HCT116 (cell line): ENCODE data around the gene PKN1. TPM values are rescaled to one million over a fixed set of nuclear protein-coding genes. Genes with fewer than 3 reads are reported as not detected.

Source experiments
- ATAC-seq: fragments of 200-7000 bp; cut with Tn5 transposase; 2 replicates; pipeline ENCODE4 v1.9.1; 2020; ENCODE audit warnings: mild to moderate bottlenecking, moderate library complexity
- BruUV-seq: library from RNA; stranded (reverse); fragments of 400-500 nt; replicated peaks from 2 replicates; lab custom pipeline; 2021; lab: Mats Ljungman, UMichigan
- CTCF ChIA-PET: fragments of 300-600 bp; sonication (Branson Sonifier 250); formaldehyde crosslinking; loops from one replicate; lab custom pipeline; 2021; ENCODE audit warnings: antibody characterized with exemption; lab: Charles Lee
- POLR2A ChIA-PET: fragments of 300-600, 350-600 bp; sonication (Branson Sonifier 250); formaldehyde crosslinking; loops from one replicate; lab custom pipeline; 2021; ENCODE audit warnings: antibody characterized with exemption; lab: Charles Lee
- RAD21 ChIA-PET, 2 experiments: fragments of 300-600 bp; sonication (Branson Sonifier 250); formaldehyde crosslinking; loops; one replicate each; lab custom pipeline; 2023; ENCODE audit warnings: low total read pairs in 2 of 2; ENCODE audit not compliant: uncharacterized antibody in 2 of 2, unreplicated experiment in 2 of 2, low non-redundant PET in 1 of 2; lab: Charles Lee
- DNase-seq: peaks from one replicate; pipeline ENCODE4 v3.0.0-alpha.2; 2010; ENCODE audit warnings: low read depth, low spot score
- H2AFZ ChIP-seq: fragments of 200-600 bp; shearing (Covaris generic), sonication (generic); 2 replicates; pipeline ENCODE4 v1.6.1; 2017; ENCODE audit warnings: low read depth, mixed run types, mixed read lengths, antibody characterized with exemption, low read length; ENCODE audit not compliant: poor library complexity, severe bottlenecking
- H3K27ac ChIP-seq: 2 replicates; pipeline ENCODE4 v1.5.1; 2012; ENCODE audit warnings: low read depth, low read length
- H3K27me3 ChIP-seq: fragments of 200-600 bp; sonication (generic); 2 replicates; pipeline ENCODE4 v1.6.1; 2016; ENCODE audit warnings: mixed run types, low read length, mixed read lengths; ENCODE audit not compliant: insufficient read depth
- H3K36me3 ChIP-seq, 2 experiments: fragments of 200-500 bp in 1 of 2; fragments of 200-600 bp in 1 of 2; sonication (Bioruptor generic) in 1 of 2; sonication (generic) in 1 of 2; 2 replicates each; pipeline versions ENCODE4 v1.5.1 to v1.6.1; 2014 to 2016; ENCODE audit warnings: low read length in 2 of 2, inconsistent platforms in 1 of 2, mixed read lengths in 1 of 2, mixed run types in 1 of 2; ENCODE audit not compliant: insufficient read depth in 2 of 2, control insufficient read depth in 1 of 2
- H3K4me1 ChIP-seq, 2 experiments: fragments of 200-600 bp in 1 of 2; sonication (generic) in 1 of 2; 2 replicates each; pipeline versions ENCODE4 v1.5.1 to v1.6.1; 2012 to 2017; ENCODE audit warnings: low read length in 2 of 2, inconsistent platforms in 1 of 2, mild to moderate bottlenecking in 1 of 2, mixed read lengths in 1 of 2, mixed run types in 1 of 2, moderate library complexity in 1 of 2; ENCODE audit not compliant: insufficient read depth in 2 of 2, control insufficient read depth in 1 of 2
- H3K4me2 ChIP-seq: fragments of 200-600 bp; sonication (generic); 2 replicates; pipeline ENCODE4 v1.6.1; 2017; ENCODE audit warnings: mixed run types, low read length, mixed read lengths
- H3K4me3 ChIP-seq, 2 experiments: fragments of 200-600 bp in 1 of 2; sonication (generic) in 1 of 2; replicated peaks in 1 of 2; 2 replicates each; pipeline ENCODE4 v1.5.1; 2011 to 2016; ENCODE audit warnings: low read length in 2 of 2, control low read depth in 1 of 2, low read depth in 1 of 2, mild to moderate bottlenecking in 1 of 2, mixed read lengths in 1 of 2, mixed run types in 1 of 2
- H3K79me2 ChIP-seq: fragments of 200-600 bp; sonication (generic); 2 replicates; pipeline ENCODE4 v1.6.1; 2017; ENCODE audit warnings: mild to moderate bottlenecking, mixed run types, low read length, moderate library complexity, mixed read lengths; ENCODE audit not compliant: insufficient read depth
- H3K9ac ChIP-seq: fragments of 200-600 bp; sonication (generic); 2 replicates; pipeline ENCODE4 v1.6.1; 2016; ENCODE audit warnings: low read length, mixed read lengths
- H3K9me2 ChIP-seq: fragments of 200-600 bp; sonication (generic), shearing (Covaris generic); 2 replicates; pipeline ENCODE4 v1.6.1; 2017; ENCODE audit warnings: mixed run types, mild to moderate bottlenecking, moderate library complexity; ENCODE audit not compliant: insufficient read depth
- H3K9me3 ChIP-seq, 2 experiments: fragments of 200-500 bp in 1 of 2; fragments of 200-600 bp in 1 of 2; sonication (Bioruptor generic) in 1 of 2; sonication (generic) in 1 of 2; 2 replicates each; pipeline ENCODE4 v1.6.1; 2014 to 2017; ENCODE audit warnings: low read length in 2 of 2, mixed read lengths in 2 of 2, inconsistent platforms in 1 of 2, low read depth in 1 of 2, mild to moderate bottlenecking in 1 of 2, mixed run types in 1 of 2, moderate library complexity in 1 of 2; ENCODE audit not compliant: control insufficient read depth in 1 of 2, insufficient read depth in 1 of 2
- H4K20me1 ChIP-seq: fragments of 200-600 bp; sonication (generic), shearing (Covaris generic); 2 replicates; pipeline ENCODE4 v1.6.1; 2017; ENCODE audit warnings: mixed run types, mild to moderate bottlenecking, moderate library complexity; ENCODE audit not compliant: insufficient read depth
- CBX3 ChIP-seq: IDR thresholded peaks from 2 replicates; pipeline ENCODE4 v1.6.1; 2012; ENCODE audit warnings: low read depth
- CEBPB ChIP-seq: IDR thresholded peaks from 2 replicates; pipeline ENCODE4 v1.6.1; 2012; ENCODE audit warnings: low read depth
- EGR1 ChIP-seq: IDR thresholded peaks from 2 replicates; pipeline ENCODE4 v1.6.1; 2012; ENCODE audit warnings: low read depth
- ELF1 ChIP-seq: IDR thresholded peaks from 2 replicates; pipeline ENCODE4 v1.6.1; 2012; ENCODE audit warnings: low read depth, borderline replicate concordance
- EZH2 ChIP-seq: fragments of 200-600 bp; sonication (generic); IDR thresholded peaks from 2 replicates; pipeline ENCODE4 v1.6.1; 2017; ENCODE audit warnings: antibody characterized with exemption, mixed run types
- EZH2phosphoT487 ChIP-seq: fragments of 200-600 bp; IDR thresholded peaks from 2 replicates; pipeline ENCODE4 v1.6.1; 2018; ENCODE audit warnings: antibody characterized with exemption, borderline replicate concordance
- FOSL1 ChIP-seq: IDR thresholded peaks from 2 replicates; pipeline ENCODE4 v1.6.1; 2012; ENCODE audit warnings: low read depth
- JUND ChIP-seq: IDR thresholded peaks from 2 replicates; pipeline ENCODE4 v1.6.1; 2012
- MAX ChIP-seq: IDR thresholded peaks from 2 replicates; pipeline ENCODE4 v1.6.1; 2012
- POLR2A ChIP-seq: IDR thresholded peaks from 2 replicates; pipeline ENCODE4 v1.7.0; 2011; ENCODE audit warnings: borderline replicate concordance; ENCODE audit not compliant: insufficient read depth, insufficient read length; ENCODE audit errors: extremely low read depth
- POLR2AphosphoS5 ChIP-seq: IDR thresholded peaks from 2 replicates; pipeline ENCODE4 v1.6.1; 2011; ENCODE audit warnings: mild to moderate bottlenecking, low read depth, low read length, moderate library complexity
- RAD21 ChIP-seq: IDR thresholded peaks from 2 replicates; pipeline ENCODE4 v1.6.1; 2012; ENCODE audit warnings: low read depth, mild to moderate bottlenecking
- SIN3A ChIP-seq: IDR thresholded peaks from 2 replicates; pipeline ENCODE4 v1.6.1; 2012; ENCODE audit warnings: low read depth
- SP1 ChIP-seq: IDR thresholded peaks from 2 replicates; pipeline ENCODE4 v1.6.1; 2012; ENCODE audit warnings: low read depth
- TCF7L2 ChIP-seq: IDR thresholded peaks from 2 replicates; pipeline ENCODE4 v1.7.0; 2011; ENCODE audit warnings: borderline replicate concordance, inconsistent platforms; ENCODE audit not compliant: insufficient read depth, insufficient read length; ENCODE audit errors: extremely low read depth
- ZNF274 ChIP-seq: fragments of 200-500 bp; sonication (Bioruptor generic); IDR thresholded peaks from 2 replicates; pipeline ENCODE4 v1.6.1; 2014; ENCODE audit warnings: mild to moderate bottlenecking, low read depth, low read length, inconsistent platforms
- intact Hi-C: fragments of 100-400 bp; cut with micrococcal nuclease; formaldehyde crosslinking; loops from 2 replicates; pipeline ENCODE4 v1.10.0; 2022
- total RNA-seq: library from RNA; stranded (reverse); gene quantifications from one replicate; pipeline ENCODE4 v1.2.1, GENCODE V29; 2021; ENCODE audit not compliant: unreplicated experiment
- TF ChIP-seq, protein P1 (sequence below): IDR thresholded peaks from 2 replicates; pipeline ENCODE4 v1.6.1; 2011; ENCODE audit warnings: mild to moderate bottlenecking, low read length, moderate library complexity; ENCODE audit not compliant: insufficient replicate concordance; ENCODE audit errors: extremely low read depth
- TF ChIP-seq, protein P2 (sequence below): IDR thresholded peaks from 2 replicates; pipeline ENCODE4 v1.6.1; 2012
- TF ChIP-seq, protein P3 (sequence below), 3 experiments: fragments of 200-600 bp in 1 of 3; sonication (generic) in 1 of 3; IDR thresholded peaks in 2 of 3; conservative IDR thresholded peaks in 1 of 3; 2 replicates each; pipeline ENCODE4 v1.5.1; 2012 to 2017; ENCODE audit warnings: low read depth in 2 of 3, low read length in 2 of 3, antibody characterized with exemption in 1 of 3, borderline replicate concordance in 1 of 3, control low read depth in 1 of 3, mild to moderate bottlenecking in 1 of 3, mixed read lengths in 1 of 3, mixed run types in 1 of 3, moderate library complexity in 1 of 3; ENCODE audit not compliant: insufficient read depth in 1 of 3
- TF ChIP-seq, protein P4 (sequence below): IDR thresholded peaks from 2 replicates; pipeline ENCODE4 v1.6.1; 2012; ENCODE audit warnings: low read depth

Gene PKN1
- total RNA-seq, 1 experiment from 2014 or later = 248 TPM

DNA sequence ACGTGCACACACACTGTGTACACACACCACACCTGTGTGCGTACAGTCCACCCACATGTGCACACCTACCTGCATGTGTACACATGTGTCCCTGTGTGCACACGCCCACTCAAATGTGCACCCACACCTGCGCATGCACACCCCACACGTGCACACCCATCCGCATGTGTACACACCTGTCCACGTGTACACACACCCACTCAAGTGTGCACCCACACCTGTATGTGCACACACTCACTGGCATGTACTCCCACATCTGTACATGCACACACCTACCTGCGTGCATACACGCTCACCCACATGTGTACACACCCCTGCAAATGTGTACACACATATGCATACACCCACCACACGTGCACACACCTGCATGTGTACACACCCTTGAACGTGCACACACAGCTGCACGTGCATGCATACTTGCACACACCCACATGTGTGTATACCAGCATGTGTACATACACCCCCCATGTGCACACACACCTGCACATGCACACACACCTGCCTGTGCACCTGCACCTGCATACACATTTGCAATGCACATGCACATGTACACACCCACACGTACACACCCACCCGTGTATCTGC is 10.6 kb downstream of the PKN1 start:
- Histone ChIP-seq H2AFZ (no peak overlapping the region), H3K9me3 (no peaks in the 10 kb centered on the region), H3K79me2 (peaks cover 20% of the 10 kb centered on the region), H3K4me3 (no peak overlapping the region), H3K27ac (no peak overlapping the region; the same call in 1 of the 2 replicates), H3K9ac (no peak overlapping the region), H3K36me3 (peaks cover 30 to 45% of the 10 kb centered on the region in 2 experiments), H3K4me1 (peaks cover 0 to 2% of the 10 kb centered on the region in 2 experiments; a peak in 2 of 4 replicates), H4K20me1 (no peaks in the 10 kb centered on the region), H3K9me2 (no peaks in the 10 kb centered on the region), H3K4me2 (no peak overlapping the region), H3K27me3 (no peaks in the 10 kb centered on the region)
- POLR2A ChIA-PET = no interaction called here
- intact Hi-C loops = no loop called here
- RAD21 ChIA-PET = no interaction called here
- CTCF ChIA-PET = no interaction called here
- BruUV-seq = no TSS peak
- TF ChIP-seq TCF7L2 = no peak
- TF ChIP-seq MAX = no peak
- no peak for TF ChIP-seq SP1
- TF ChIP-seq CBX3 = no peak
- TF ChIP-seq SIN3A = no peak
- TF ChIP-seq, protein P1, sequence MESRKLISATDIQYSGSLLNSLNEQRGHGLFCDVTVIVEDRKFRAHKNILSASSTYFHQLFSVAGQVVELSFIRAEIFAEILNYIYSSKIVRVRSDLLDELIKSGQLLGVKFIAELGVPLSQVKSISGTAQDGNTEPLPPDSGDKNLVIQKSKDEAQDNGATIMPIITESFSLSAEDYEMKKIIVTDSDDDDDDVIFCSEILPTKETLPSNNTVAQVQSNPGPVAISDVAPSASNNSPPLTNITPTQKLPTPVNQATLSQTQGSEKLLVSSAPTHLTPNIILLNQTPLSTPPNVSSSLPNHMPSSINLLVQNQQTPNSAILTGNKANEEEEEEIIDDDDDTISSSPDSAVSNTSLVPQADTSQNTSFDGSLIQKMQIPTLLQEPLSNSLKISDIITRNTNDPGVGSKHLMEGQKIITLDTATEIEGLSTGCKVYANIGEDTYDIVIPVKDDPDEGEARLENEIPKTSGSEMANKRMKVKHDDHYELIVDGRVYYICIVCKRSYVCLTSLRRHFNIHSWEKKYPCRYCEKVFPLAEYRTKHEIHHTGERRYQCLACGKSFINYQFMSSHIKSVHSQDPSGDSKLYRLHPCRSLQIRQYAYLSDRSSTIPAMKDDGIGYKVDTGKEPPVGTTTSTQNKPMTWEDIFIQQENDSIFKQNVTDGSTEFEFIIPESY = no peak
- TF ChIP-seq, protein P2, sequence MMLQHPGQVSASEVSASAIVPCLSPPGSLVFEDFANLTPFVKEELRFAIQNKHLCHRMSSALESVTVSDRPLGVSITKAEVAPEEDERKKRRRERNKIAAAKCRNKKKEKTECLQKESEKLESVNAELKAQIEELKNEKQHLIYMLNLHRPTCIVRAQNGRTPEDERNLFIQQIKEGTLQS = no peak
- TF ChIP-seq ELF1 = no peak
- no peak for TF ChIP-seq EZH2phosphoT487
- TF ChIP-seq, protein P3, sequence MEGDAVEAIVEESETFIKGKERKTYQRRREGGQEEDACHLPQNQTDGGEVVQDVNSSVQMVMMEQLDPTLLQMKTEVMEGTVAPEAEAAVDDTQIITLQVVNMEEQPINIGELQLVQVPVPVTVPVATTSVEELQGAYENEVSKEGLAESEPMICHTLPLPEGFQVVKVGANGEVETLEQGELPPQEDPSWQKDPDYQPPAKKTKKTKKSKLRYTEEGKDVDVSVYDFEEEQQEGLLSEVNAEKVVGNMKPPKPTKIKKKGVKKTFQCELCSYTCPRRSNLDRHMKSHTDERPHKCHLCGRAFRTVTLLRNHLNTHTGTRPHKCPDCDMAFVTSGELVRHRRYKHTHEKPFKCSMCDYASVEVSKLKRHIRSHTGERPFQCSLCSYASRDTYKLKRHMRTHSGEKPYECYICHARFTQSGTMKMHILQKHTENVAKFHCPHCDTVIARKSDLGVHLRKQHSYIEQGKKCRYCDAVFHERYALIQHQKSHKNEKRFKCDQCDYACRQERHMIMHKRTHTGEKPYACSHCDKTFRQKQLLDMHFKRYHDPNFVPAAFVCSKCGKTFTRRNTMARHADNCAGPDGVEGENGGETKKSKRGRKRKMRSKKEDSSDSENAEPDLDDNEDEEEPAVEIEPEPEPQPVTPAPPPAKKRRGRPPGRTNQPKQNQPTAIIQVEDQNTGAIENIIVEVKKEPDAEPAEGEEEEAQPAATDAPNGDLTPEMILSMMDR (IDR thresholded peaks at IDR 0.05 in 2 of 3, conservative IDR thresholded peaks at IDR 0.05 in 1 of 3; ENCODE audit: borderline replicate concordance in 1 of 3, insufficient read depth in 1 of 3, low read depth in 2 of 3, low read length in 2 of 3) = no peak
- TF ChIP-seq, protein P4, sequence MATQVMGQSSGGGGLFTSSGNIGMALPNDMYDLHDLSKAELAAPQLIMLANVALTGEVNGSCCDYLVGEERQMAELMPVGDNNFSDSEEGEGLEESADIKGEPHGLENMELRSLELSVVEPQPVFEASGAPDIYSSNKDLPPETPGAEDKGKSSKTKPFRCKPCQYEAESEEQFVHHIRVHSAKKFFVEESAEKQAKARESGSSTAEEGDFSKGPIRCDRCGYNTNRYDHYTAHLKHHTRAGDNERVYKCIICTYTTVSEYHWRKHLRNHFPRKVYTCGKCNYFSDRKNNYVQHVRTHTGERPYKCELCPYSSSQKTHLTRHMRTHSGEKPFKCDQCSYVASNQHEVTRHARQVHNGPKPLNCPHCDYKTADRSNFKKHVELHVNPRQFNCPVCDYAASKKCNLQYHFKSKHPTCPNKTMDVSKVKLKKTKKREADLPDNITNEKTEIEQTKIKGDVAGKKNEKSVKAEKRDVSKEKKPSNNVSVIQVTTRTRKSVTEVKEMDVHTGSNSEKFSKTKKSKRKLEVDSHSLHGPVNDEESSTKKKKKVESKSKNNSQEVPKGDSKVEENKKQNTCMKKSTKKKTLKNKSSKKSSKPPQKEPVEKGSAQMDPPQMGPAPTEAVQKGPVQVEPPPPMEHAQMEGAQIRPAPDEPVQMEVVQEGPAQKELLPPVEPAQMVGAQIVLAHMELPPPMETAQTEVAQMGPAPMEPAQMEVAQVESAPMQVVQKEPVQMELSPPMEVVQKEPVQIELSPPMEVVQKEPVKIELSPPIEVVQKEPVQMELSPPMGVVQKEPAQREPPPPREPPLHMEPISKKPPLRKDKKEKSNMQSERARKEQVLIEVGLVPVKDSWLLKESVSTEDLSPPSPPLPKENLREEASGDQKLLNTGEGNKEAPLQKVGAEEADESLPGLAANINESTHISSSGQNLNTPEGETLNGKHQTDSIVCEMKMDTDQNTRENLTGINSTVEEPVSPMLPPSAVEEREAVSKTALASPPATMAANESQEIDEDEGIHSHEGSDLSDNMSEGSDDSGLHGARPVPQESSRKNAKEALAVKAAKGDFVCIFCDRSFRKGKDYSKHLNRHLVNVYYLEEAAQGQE = no peak
- no peak for TF ChIP-seq EZH2
- TF ChIP-seq RAD21 = no peak
- no peak for TF ChIP-seq JUND
- no peak for TF ChIP-seq POLR2AphosphoS5
- TF ChIP-seq EGR1 = no peak
- no peak for TF ChIP-seq FOSL1
- no peak for TF ChIP-seq POLR2A
- TF ChIP-seq CEBPB = no peak
- TF ChIP-seq ZNF274 = no peak
- DNase-seq = no peak
- no peak for ATAC-seq
